Measurements from ENCODE around the gene FHIT.

Gene FHIT

DNA sequence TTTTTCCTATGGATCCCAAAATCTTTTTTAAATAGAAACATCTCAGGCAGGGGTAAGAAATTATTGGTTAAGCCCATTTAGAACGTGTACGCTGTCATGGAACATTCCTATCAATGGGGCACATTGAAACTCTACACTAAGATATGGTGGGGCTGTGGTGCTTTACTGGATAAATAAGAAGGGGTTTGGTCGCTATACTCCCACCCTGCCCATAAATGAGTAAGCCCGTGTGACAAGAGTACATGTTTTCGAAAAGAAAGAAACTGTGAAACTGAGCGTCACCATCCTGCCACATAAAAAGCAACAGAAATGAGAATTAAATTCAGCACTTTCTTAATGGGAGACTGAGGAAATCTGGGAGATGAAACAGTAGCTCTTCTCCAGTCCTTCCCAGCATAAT lies 1271.7 kb downstream of the FHIT start:
- H3K79me2 ChIP-seq (ENCODE audit: control insufficient read depth, low read length) = no peaks in the 10 kb centered on the region
- no peaks in the 10 kb centered on the region for H4K20me1 ChIP-seq (ENCODE audit: control insufficient read depth, insufficient read depth, low read depth, low read length)
- no peaks in the 10 kb centered on the region for H3K36me3 ChIP-seq (ENCODE audit: control insufficient read depth, low read length)
- H3F3A ChIP-seq (ENCODE audit: control insufficient read depth, insufficient read depth) = no peaks in the 10 kb centered on the region
- no peak for TF ChIP-seq CTCF (IDR thresholded peaks at IDR 0.05; ENCODE audit: low read depth, low read length, poor library complexity, severe bottlenecking)
- no peak for TF ChIP-seq EZH2phosphoT487 (IDR thresholded peaks at IDR 0.05; ENCODE audit: borderline replicate concordance, low read length)
- H3K4me2 ChIP-seq (ENCODE audit: low read length) = no peak overlapping the region
- no peaks in the 10 kb centered on the region for H3K4me1 ChIP-seq (ENCODE audit: control insufficient read depth, low read length)
- no peak overlapping the region for H3K4me3 ChIP-seq (ENCODE audit: low read length)
- H3K9me3 ChIP-seq (ENCODE audit: control insufficient read depth, insufficient read depth, low read length) = peaks cover under 1% of the 10 kb centered on the region; the same call in 1 of the 2 replicates
- H3K27me3 ChIP-seq (ENCODE audit: control insufficient read depth, low read length) = no peaks in the 10 kb centered on the region
- no peaks in the 10 kb centered on the region for H3K9me2 ChIP-seq (replicated peaks; ENCODE audit: control insufficient read depth, low read length)
- no peak overlapping the region for H3K27ac ChIP-seq (ENCODE audit: low read depth, low read length)

- no peak overlapping the region for H3K4me3 ChIP-seq (ENCODE audit: low read length)
- no peaks in the 10 kb centered on the region for H3K4me1 ChIP-seq (ENCODE audit: control insufficient read depth, low read length)
- no peak overlapping the region for H3K4me2 ChIP-seq (ENCODE audit: low read length)
- H3K79me2 ChIP-seq (ENCODE audit: control insufficient read depth, low read length) = no peaks in the 10 kb centered on the region
- H3K27me3 ChIP-seq (ENCODE audit: control insufficient read depth, low read length) = no peaks in the 10 kb centered on the region
- TF ChIP-seq EZH2phosphoT487 (IDR thresholded peaks at IDR 0.05; ENCODE audit: borderline replicate concordance, low read length) (no peak), CTCF (IDR thresholded peaks at IDR 0.05; ENCODE audit: low read depth, low read length, poor library complexity, severe bottlenecking) (no peak)
- H3K27ac ChIP-seq (ENCODE audit: low read depth, low read length) = no peak overlapping the region
- H3K9me3 ChIP-seq (ENCODE audit: control insufficient read depth, insufficient read depth, low read length) = no peaks in the 10 kb centered on the region
- no peaks in the 10 kb centered on the region for H3K36me3 ChIP-seq (ENCODE audit: control insufficient read depth, low read length)
- H3F3A ChIP-seq (ENCODE audit: control insufficient read depth, insufficient read depth) = no peaks in the 10 kb centered on the region
- H3K9me2 ChIP-seq (replicated peaks; ENCODE audit: control insufficient read depth, low read length) = no peaks in the 10 kb centered on the region
- no peaks in the 10 kb centered on the region for H4K20me1 ChIP-seq (ENCODE audit: control insufficient read depth, insufficient read depth, low read depth, low read length)
These were observed 1272.3 kb downstream of the FHIT start for GRCh38 chr3:59978979-59979378.

GRCh38 chr3:59970796-59971195 lies 1280.5 kb downstream of the FHIT start:
- Histone ChIP-seq H3K36me3 (ENCODE audit: control insufficient read depth, low read length) (no peaks in the 10 kb centered on the region), H3K9me2 (replicated peaks; ENCODE audit: control insufficient read depth, low read length) (no peaks in the 10 kb centered on the region), H3K4me2 (ENCODE audit: low read length) (no peak overlapping the region), H4K20me1 (ENCODE audit: control insufficient read depth, insufficient read depth, low read depth, low read length) (no peaks in the 10 kb centered on the region), H3F3A (ENCODE audit: control insufficient read depth, insufficient read depth) (no peaks in the 10 kb centered on the region), H3K79me2 (ENCODE audit: control insufficient read depth, low read length) (no peaks in the 10 kb centered on the region), H3K4me3 (ENCODE audit: low read length) (no peak overlapping the region), H3K9me3 (ENCODE audit: control insufficient read depth, insufficient read depth, low read length) (no peaks in the 10 kb centered on the region), H3K27ac (ENCODE audit: low read depth, low read length) (no peak overlapping the region), H3K27me3 (ENCODE audit: control insufficient read depth, low read length) (no peaks in the 10 kb centered on the region), H3K4me1 (ENCODE audit: control insufficient read depth, low read length) (no peaks in the 10 kb centered on the region)
- no peak for TF ChIP-seq CTCF (IDR thresholded peaks at IDR 0.05; ENCODE audit: low read depth, low read length, poor library complexity, severe bottlenecking)
- TF ChIP-seq EZH2phosphoT487 (IDR thresholded peaks at IDR 0.05; ENCODE audit: borderline replicate concordance, low read length) = no peak

GRCh38 chr3:59970376-59970775 lies 1280.9 kb downstream of the FHIT start:
- Histone ChIP-seq H3K4me2 (ENCODE audit: low read length) (no peak overlapping the region), H3K4me3 (ENCODE audit: low read length) (no peak overlapping the region), H3K27me3 (ENCODE audit: control insufficient read depth, low read length) (no peaks in the 10 kb centered on the region), H3F3A (ENCODE audit: control insufficient read depth, insufficient read depth) (no peaks in the 10 kb centered on the region), H3K9me3 (ENCODE audit: control insufficient read depth, insufficient read depth, low read length) (no peaks in the 10 kb centered on the region), H3K9me2 (replicated peaks; ENCODE audit: control insufficient read depth, low read length) (no peaks in the 10 kb centered on the region), H3K27ac (ENCODE audit: low read depth, low read length) (no peak overlapping the region), H3K79me2 (ENCODE audit: control insufficient read depth, low read length) (no peaks in the 10 kb centered on the region), H4K20me1 (ENCODE audit: control insufficient read depth, insufficient read depth, low read depth, low read length) (no peaks in the 10 kb centered on the region), H3K36me3 (ENCODE audit: control insufficient read depth, low read length) (no peaks in the 10 kb centered on the region), H3K4me1 (ENCODE audit: control insufficient read depth, low read length) (no peaks in the 10 kb centered on the region)
- TF ChIP-seq EZH2phosphoT487 (IDR thresholded peaks at IDR 0.05; ENCODE audit: borderline replicate concordance, low read length) (no peak), CTCF (IDR thresholded peaks at IDR 0.05; ENCODE audit: low read depth, low read length, poor library complexity, severe bottlenecking) (no peak)
